Measurements from ENCODE around the gene CHD2. TPM values are rescaled to one million over a fixed set of nuclear protein-coding genes. Genes with fewer than 3 reads are reported as not detected.
A peak's percentile ranks its signal among the peaks of the same experiment; 100 is the strongest.

Gene CHD2
- total and polyA plus RNA-seq, 2 experiments from 2014 or later: 36.5 to 39.0 TPM

DNA sequence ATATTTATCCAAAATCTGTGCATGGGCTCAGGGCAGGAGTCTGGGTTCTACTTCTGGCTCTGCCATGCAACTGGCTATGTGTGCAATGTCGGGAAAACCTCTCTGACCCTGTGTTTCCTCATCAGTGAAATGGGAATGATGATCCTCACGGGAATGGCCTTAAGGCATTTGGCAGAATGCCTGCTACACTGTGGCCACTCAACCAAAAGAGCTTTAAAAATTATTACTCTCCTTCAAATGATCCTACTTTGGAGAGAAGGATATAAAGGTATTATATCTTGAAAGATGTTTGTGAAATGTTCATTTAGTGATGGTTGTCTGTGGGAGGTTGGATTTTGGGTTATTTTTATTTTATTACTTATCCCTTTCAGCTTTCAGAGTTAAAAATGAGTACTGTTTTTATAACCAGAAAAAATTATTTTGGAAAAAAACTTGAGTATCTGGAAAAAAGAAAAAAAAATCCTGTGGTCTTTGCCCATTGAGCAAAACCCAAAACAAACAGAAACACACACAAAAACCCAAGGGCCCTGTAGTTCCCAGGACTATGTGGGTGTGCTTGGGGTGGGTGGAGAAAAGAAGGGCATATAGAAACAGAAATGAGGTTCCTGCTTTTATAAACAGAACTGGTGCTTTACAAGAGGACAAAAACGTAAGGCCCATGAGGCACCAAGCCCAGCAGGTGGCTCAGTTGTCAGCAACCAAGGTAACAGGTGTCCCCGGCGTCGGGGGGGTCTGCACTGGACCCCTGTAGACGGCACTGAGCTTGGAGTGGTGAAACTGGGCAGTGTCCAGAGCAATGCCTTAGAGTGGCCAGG is 166.9 kb downstream of the CHD2 start:
- no peaks in the 10 kb centered on the region for H3K9me3 ChIP-seq (ENCODE audit: low read depth)
- no peaks in the 10 kb centered on the region for H3K36me3 ChIP-seq (ENCODE audit: low read depth)
- no peak overlapping the region for H2AFZ ChIP-seq
- no peak overlapping the region for H3K9ac ChIP-seq
- WGBS, 2 experiments (ENCODE audit: low coverage in 1 of 2, low lambda C conversion rate in 2 of 2, missing lambda C conversion rate in 2 of 2): 41 to 42% methylated on average over 7 of the region's 7 CpGs
- no peak for DNase-seq
- no peaks in the 10 kb centered on the region for H3K9me2 ChIP-seq (ENCODE audit: insufficient read depth)
- no peaks in the 10 kb centered on the region for H4K20me1 ChIP-seq (ENCODE audit: insufficient read depth)
- no peak overlapping the region for H3K27ac ChIP-seq
- H3K27me3 ChIP-seq (replicated peaks; ENCODE audit: insufficient read depth): peaks cover 18% of the 10 kb centered on the region
- in situ Hi-C loops (cut with MboI): no loop called here
- no peaks in the 10 kb centered on the region for H3F3A ChIP-seq (ENCODE audit: insufficient read depth)
- no peak overlapping the region for H3K4me3 ChIP-seq
- TF ChIP-seq EZH2phosphoT487 (IDR thresholded peaks at IDR 0.05; ENCODE audit: insufficient read depth, low read depth): no peak
- no peak for TF ChIP-seq EZH2 (IDR thresholded peaks at IDR 0.05; ENCODE audit: insufficient read depth, poor library complexity, severe bottlenecking)
- no peaks in the 10 kb centered on the region for H3K79me2 ChIP-seq (ENCODE audit: insufficient read depth)
- no peak overlapping the region for H3K4me2 ChIP-seq (ENCODE audit: unreplicated experiment)
- peaks cover 7% of the 10 kb centered on the region; the same call in 1 of the 2 replicates for H3K4me1 ChIP-seq (ENCODE audit: insufficient read depth)

DNA sequence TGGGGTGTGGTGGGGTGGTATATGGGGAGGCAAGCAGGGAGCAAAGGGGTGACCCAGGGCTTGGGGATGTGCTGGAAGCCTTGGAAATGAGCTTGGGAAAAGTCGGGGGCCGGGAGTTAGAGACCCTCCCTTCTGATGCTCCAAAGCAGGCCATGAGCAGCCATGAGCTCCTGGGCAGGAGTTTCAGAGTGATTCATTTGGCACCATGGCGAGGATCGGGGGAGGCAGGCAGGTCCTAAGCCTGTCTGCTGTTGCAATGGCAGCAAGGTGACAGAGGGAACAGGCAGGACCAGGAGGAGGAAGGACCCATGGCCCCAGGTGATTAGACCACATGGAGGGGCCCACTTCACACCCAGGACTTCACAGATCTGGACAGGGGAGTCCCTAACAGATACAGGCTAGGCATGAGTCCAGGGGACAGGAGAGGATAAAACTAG is 167.5 kb downstream of the CHD2 start:
- WGBS, 2 experiments (ENCODE audit: low coverage in 1 of 2, low lambda C conversion rate in 2 of 2, missing lambda C conversion rate in 2 of 2): 62 to 65% methylated on average over 4 of the region's 4 CpGs
- H3K4me1 ChIP-seq (ENCODE audit: insufficient read depth): 0 out of 2 replicates have a peak, but pooled peaks cover 5% of the 10 kb centered on the region
- H3K36me3 ChIP-seq (ENCODE audit: low read depth): no peaks in the 10 kb centered on the region
- H3K27me3 ChIP-seq (replicated peaks; ENCODE audit: insufficient read depth): peaks cover 18% of the 10 kb centered on the region
- no peaks in the 10 kb centered on the region for H3F3A ChIP-seq (ENCODE audit: insufficient read depth)
- H2AFZ ChIP-seq: no peak overlapping the region
- no peaks in the 10 kb centered on the region for H3K9me2 ChIP-seq (ENCODE audit: insufficient read depth)
- H3K4me3 ChIP-seq: no peak overlapping the region
- H3K27ac ChIP-seq: no peak overlapping the region
- H3K9me3 ChIP-seq (ENCODE audit: low read depth): no peaks in the 10 kb centered on the region
- no peak overlapping the region for H3K4me2 ChIP-seq (ENCODE audit: unreplicated experiment)
- in situ Hi-C loops (cut with MboI): no loop called here
- no peaks in the 10 kb centered on the region for H4K20me1 ChIP-seq (ENCODE audit: insufficient read depth)
- TF ChIP-seq EZH2 (IDR thresholded peaks at IDR 0.05; ENCODE audit: insufficient read depth, poor library complexity, severe bottlenecking) (no peak), EZH2phosphoT487 (IDR thresholded peaks at IDR 0.05; ENCODE audit: insufficient read depth, low read depth) (no peak)
- H3K79me2 ChIP-seq (ENCODE audit: insufficient read depth): no peaks in the 10 kb centered on the region
- DNase-seq: peak; percentile 16
- no peak overlapping the region for H3K9ac ChIP-seq

DNA sequence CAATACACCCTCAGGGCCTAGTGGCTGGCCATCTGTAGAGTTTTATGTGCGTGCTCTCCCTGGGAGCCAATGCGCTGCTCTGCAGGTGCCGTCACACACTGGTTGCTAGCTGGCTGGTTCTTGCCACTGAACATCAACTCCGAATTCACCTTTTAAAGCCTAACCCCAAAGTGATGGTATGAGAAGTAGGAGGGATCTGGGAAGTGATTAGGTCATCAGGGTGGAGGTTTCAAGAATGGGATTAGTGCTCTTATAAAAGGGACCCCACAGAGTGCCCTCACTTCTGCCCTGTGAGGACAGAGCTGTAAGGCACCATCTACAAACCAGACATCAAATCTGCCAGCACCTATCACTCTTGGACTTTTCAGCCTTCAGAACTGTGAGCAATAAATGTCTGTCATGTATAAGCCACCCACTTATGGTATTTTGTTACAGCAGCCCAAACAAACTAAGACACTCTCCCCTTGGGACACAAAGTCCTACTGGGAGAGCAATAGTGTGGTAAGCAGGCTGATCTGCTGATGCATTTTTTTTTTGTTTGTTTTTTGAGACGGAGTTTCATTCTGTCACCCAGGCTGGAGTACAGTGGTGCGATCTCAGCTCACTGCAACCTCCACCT is 168.6 kb downstream of the CHD2 start:
- Histone ChIP-seq H3K9ac (no peak overlapping the region), H3K4me1 (ENCODE audit: insufficient read depth) (0 out of 2 replicates have a peak, but pooled peaks cover 5% of the 10 kb centered on the region), H3K27ac (no peak overlapping the region), H3K79me2 (ENCODE audit: insufficient read depth) (no peaks in the 10 kb centered on the region), H3F3A (ENCODE audit: insufficient read depth) (no peaks in the 10 kb centered on the region), H3K27me3 (replicated peaks; ENCODE audit: insufficient read depth) (peaks cover 12% of the 10 kb centered on the region; the same call in 1 of the 2 replicates), H3K4me3 (no peak overlapping the region), H2AFZ (no peak overlapping the region), H4K20me1 (ENCODE audit: insufficient read depth) (no peaks in the 10 kb centered on the region), H3K4me2 (ENCODE audit: unreplicated experiment) (no peak overlapping the region), H3K36me3 (ENCODE audit: low read depth) (no peaks in the 10 kb centered on the region), H3K9me2 (ENCODE audit: insufficient read depth) (no peaks in the 10 kb centered on the region), H3K9me3 (ENCODE audit: low read depth) (no peaks in the 10 kb centered on the region)
- no peak for DNase-seq
- TF ChIP-seq EZH2phosphoT487 (IDR thresholded peaks at IDR 0.05; ENCODE audit: insufficient read depth, low read depth) (no peak), EZH2 (IDR thresholded peaks at IDR 0.05; ENCODE audit: insufficient read depth, poor library complexity, severe bottlenecking) (no peak)
- in situ Hi-C loops (cut with MboI): no loop called here
- 89 to 94% methylated on average over 6 of the region's 6 CpGs for WGBS, 2 experiments (ENCODE audit: low coverage in 1 of 2, low lambda C conversion rate in 2 of 2, missing lambda C conversion rate in 2 of 2)

DNA sequence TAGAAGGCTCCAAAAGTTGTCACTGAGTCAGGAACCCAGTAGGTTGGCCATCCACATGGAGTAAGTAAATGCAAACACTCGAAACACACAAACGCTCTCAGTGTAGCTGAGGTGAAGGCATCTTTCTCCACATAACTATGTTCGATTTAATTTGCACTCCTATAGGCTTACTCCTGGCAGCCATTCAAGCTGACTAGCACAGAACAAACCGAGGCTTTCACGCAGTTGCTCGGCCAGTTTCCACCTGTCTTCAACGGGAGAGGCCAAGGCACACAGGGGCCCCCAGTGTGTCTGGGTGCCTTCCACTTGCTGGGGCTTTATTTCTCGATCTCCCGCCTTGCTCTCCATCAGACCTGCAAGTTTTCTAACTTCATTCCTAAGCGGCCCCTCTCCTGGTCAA is 170.0 kb downstream of the CHD2 start:
- no peak overlapping the region for H3K4me2 ChIP-seq (ENCODE audit: unreplicated experiment)
- H3K4me1 ChIP-seq (ENCODE audit: insufficient read depth): 0 out of 2 replicates have a peak, but pooled peaks cover 5% of the 10 kb centered on the region
- no peaks in the 10 kb centered on the region for H3K9me3 ChIP-seq (ENCODE audit: low read depth)
- H3K27ac ChIP-seq: no peak overlapping the region
- H2AFZ ChIP-seq: no peak overlapping the region
- WGBS, 2 experiments (ENCODE audit: low coverage in 1 of 2, low lambda C conversion rate in 2 of 2, missing lambda C conversion rate in 2 of 2): 72 to 74% methylated on average over 10 of the region's 10 CpGs
- H4K20me1 ChIP-seq (ENCODE audit: insufficient read depth): no peaks in the 10 kb centered on the region
- peaks cover 21% of the 10 kb centered on the region; the same call in 1 of the 2 replicates for H3K27me3 ChIP-seq (replicated peaks; ENCODE audit: insufficient read depth)
- no peaks in the 10 kb centered on the region for H3K79me2 ChIP-seq (ENCODE audit: insufficient read depth)
- DNase-seq: no peak
- H3K4me3 ChIP-seq: no peak overlapping the region
- H3F3A ChIP-seq (ENCODE audit: insufficient read depth): no peaks in the 10 kb centered on the region
- in situ Hi-C loops (cut with MboI): no loop called here
- TF ChIP-seq EZH2phosphoT487 (IDR thresholded peaks at IDR 0.05; ENCODE audit: insufficient read depth, low read depth): no peak
- TF ChIP-seq EZH2 (IDR thresholded peaks at IDR 0.05; ENCODE audit: insufficient read depth, poor library complexity, severe bottlenecking): no peak
- H3K9ac ChIP-seq: no peak overlapping the region
- no peaks in the 10 kb centered on the region for H3K36me3 ChIP-seq (ENCODE audit: low read depth)
- H3K9me2 ChIP-seq (ENCODE audit: insufficient read depth): no peaks in the 10 kb centered on the region

All from GM23248 (cell line).